SW 1271 (cell line): Measurements from ENCODE around the gene NOL7.
A peak's percentile ranks its signal among the peaks of the same experiment; 100 is the strongest.

Experiments used
- DNase-seq, 2 experiments: peaks; one replicate each; lab custom pipeline; 2025; lab: John Stamatoyannopoulos, UW

The NOL7 gene

GRCh38 chr6:13597073-13597472 is 18.1 kb upstream of the NOL7 start:
- DNase-seq, result no peak

- no peak for DNase-seq
Measured at GRCh38 chr6:13600036-13600435, 15.1 kb upstream of the NOL7 start.

GRCh38 chr6:13604135-13604534 is 11.0 kb upstream of the NOL7 start:
- no peak for DNase-seq

GRCh38 chr6:13604546-13605416 is 10.4 kb upstream of the NOL7 start:
- no peak for DNase-seq

- DNase-seq, result no peak
Measured at GRCh38 chr6:13605634-13606033, 9.5 kb upstream of the NOL7 start.

- DNase-seq, result no peak
Measured at GRCh38 chr6:13611715-13612114, 3.4 kb upstream of the NOL7 start.

- no peak for DNase-seq
Measured at GRCh38 chr6:13613029-13613594, 2.0 kb upstream of the NOL7 start.

GRCh38 chr6:13614126-13614925 is 809 bp upstream of the NOL7 start:
- peak in 1 of 2 experiments; percentile 73 for DNase-seq

GRCh38 chr6:13615792-13616120 is 621 bp downstream of the NOL7 start:
- peak in 1 of 2 experiments; percentile 63 for DNase-seq

- no peak for DNase-seq
Measured at GRCh38 chr6:13617066-13617465, 1.9 kb downstream of the NOL7 start.

- DNase-seq, result peak in 1 of 2 experiments; percentile 64
Measured at GRCh38 chr6:13624871-13625288, 9.7 kb downstream of the NOL7 start.

GRCh38 chr6:13629459-13630116 is 14.5 kb downstream of the NOL7 start:
- no peak for DNase-seq

- DNase-seq, result no peak
Measured at GRCh38 chr6:13630499-13630898, 15.4 kb downstream of the NOL7 start.

- no peak for DNase-seq
Measured at GRCh38 chr6:13633343-13633742, 18.2 kb downstream of the NOL7 start.

- no peak for DNase-seq
Measured at GRCh38 chr6:13635948-13636658, 21.0 kb downstream of the NOL7 start.

- DNase-seq, result no peak
Measured at GRCh38 chr6:13638014-13638413, 22.9 kb downstream of the NOL7 start.

- DNase-seq, result no peak
Measured at GRCh38 chr6:13638626-13639025, 23.5 kb downstream of the NOL7 start.

GRCh38 chr6:13641315-13641714 is 26.2 kb downstream of the NOL7 start:
- no peak for DNase-seq

- no peak for DNase-seq
Measured at GRCh38 chr6:13643125-13643524, 28.0 kb downstream of the NOL7 start.

GRCh38 chr6:13648850-13649249 is 33.7 kb downstream of the NOL7 start:
- no peak for DNase-seq

- DNase-seq, result no peak
Measured at GRCh38 chr6:13649393-13649792, 34.3 kb downstream of the NOL7 start.

GRCh38 chr6:13653296-13653695 is 38.2 kb downstream of the NOL7 start:
- no peak for DNase-seq
